Measurements from ENCODE around the gene ZNF787. TPM values are rescaled to one million over a fixed set of nuclear protein-coding genes. Genes with fewer than 3 reads are reported as not detected.
"Not testable (repeated sequence)": the region's sequence is repeated elsewhere in the genome, so short reads cannot be mapped to it uniquely, and the experiment has no call there.

Gene ZNF787
- total RNA-seq, 5 donors from 2014 or later (not counting 1 experiment from before 2014, with no cell fraction given): 20.6 to 38.6 (median 34.9) TPM

DNA sequence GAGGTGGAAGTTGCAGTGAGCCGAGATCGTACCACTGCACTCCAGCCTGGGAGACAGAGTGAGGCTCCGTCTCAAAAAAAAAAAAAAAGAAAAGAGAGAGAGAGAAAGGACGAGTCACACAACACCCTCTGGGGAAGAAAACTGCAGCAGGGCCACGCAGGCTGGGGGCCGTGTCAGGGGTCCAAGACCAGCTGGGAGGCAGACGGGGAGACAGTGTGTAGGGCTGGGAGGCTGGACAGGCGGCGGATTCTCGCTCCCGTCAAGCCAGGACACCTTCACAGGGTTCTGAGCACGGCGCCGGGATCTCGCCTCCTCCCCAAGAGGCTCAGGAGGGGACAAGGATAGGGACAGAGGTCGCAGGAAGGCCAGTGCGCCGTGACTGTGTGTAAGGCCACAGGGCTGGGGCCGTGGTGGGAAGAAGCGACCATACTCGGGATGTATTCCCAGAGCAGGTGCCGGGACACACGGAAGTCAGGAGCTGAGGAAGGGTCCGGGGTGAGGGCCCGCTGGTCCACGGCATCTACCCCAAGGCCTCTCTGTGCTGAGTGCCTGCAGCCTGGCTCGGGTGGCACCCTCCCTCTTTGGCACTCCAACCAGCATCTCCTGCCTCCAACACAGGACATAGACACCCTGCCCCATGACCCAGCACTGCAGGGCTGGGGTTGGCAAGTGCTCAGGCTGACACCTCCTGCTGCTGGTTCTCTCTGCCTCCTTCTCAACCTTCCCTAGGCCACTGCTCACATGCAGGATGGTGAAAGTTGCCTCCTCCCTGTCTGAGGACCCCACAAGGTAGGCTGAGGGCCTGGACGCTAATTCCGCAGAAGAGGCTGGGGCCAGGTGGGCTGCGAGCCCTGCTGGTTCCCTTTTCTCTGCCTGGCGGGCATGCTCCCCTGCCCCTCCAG is 21.2 kb downstream of the ZNF787 start:
- no peaks in the 10 kb centered on the region for H3K27me3 ChIP-seq (replicated peaks in 1 of 2; ENCODE audit: control insufficient read depth in 2 of 2, extremely low read depth in 1 of 2, insufficient read depth in 2 of 2, low read length in 1 of 2)
- ChIA-PET POLR2A (interaction anchor here in 1 of 2 donors (0.7 kb wide), 1 partner anchor 32 kb away, joined by 3 read pairs; no protein-coding TSS in a partner anchor), CTCF (no interaction called here)
- H3K36me3 ChIP-seq (ENCODE audit: control insufficient read depth in 2 of 2, extremely low read depth in 1 of 2, insufficient read depth in 1 of 2, low read length in 1 of 2): peaks cover 24 to 30% of the 10 kb centered on the region in 2 donors
- peaks cover 0 to 7% (median 5%) of the 10 kb centered on the region in 3 donors for H3K4me1 Mint-ChIP-seq
- ATAC-seq (replicated peaks in 1 of 4) (no peak), DNase-seq (no peak)
- H3K27ac Mint-ChIP-seq: no peak overlapping the region
- H3K4me1 ChIP-seq (ENCODE audit: control insufficient read depth in 1 of 2, extremely low read depth in 1 of 2, insufficient read depth in 2 of 2, low read length in 2 of 2): peaks cover 0 to 4% of the 10 kb centered on the region in 2 experiments
- no peak overlapping the region for H3K4me3 ChIP-seq (ENCODE audit: control insufficient read depth in 1 of 2, extremely low read depth in 1 of 2, low read length in 1 of 2)
- no peaks in the 10 kb centered on the region for H3K27me3 Mint-ChIP-seq
- WGBS (ENCODE audit: insufficient coverage): 98% methylated on average over 16 of the region's 31 CpGs
- H3K27ac ChIP-seq (ENCODE audit: low read length): no peak overlapping the region
- H3K9me3 ChIP-seq: no peaks in the 10 kb centered on the region
- no peak overlapping the region for H3K4me3 Mint-ChIP-seq
- H3K9me3 Mint-ChIP-seq: no peaks in the 10 kb centered on the region
- H3K36me3 Mint-ChIP-seq: peaks cover 20% of the 10 kb centered on the region

DNA sequence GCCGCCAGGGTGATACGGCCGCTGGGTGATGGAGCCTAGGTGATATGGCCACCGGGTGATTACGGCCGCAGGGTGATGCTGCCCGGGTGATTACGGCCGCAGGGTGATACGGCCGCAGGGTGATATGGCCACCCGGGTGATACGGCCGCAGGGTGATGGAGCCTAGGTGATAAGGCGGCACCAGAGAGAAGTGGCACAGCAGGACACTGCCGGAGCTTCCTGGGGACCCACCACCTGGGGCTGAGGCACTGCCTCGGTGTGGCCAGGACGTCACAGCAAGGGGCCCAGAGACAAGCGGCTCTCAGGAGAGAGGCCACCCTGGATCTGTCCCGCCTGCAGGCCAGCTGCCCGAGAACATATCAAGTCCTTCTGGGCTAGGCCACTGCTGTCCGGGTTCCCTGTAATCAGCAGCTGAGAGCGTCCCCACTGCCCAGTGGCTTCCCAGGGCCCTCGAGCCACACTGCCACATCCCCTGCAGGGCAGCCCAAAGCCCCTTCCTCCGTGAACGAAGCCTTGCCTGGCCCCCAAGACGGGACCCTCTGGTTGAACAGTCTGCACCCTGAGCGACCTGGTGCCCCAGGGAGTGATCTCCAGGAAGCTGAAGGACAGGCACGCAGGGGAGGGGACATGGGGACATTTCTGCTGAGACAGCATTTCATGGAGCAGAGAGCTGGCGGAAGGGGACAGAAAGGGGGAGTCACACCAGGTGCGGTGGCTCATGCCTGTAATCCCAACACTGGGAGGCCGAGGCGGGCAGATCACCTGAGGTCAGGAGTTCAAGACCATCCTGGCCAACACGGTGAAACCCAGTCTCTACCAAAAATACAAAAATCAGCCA is 22.1 kb downstream of the ZNF787 start:
- H3K27me3 ChIP-seq (replicated peaks in 1 of 2; ENCODE audit: control insufficient read depth in 2 of 2, extremely low read depth in 1 of 2, insufficient read depth in 2 of 2, low read length in 1 of 2): no peaks in the 10 kb centered on the region
- WGBS (ENCODE audit: insufficient coverage): 99% methylated on average over 28 of the region's 34 CpGs
- H3K36me3 ChIP-seq (ENCODE audit: control insufficient read depth in 2 of 2, extremely low read depth in 1 of 2, insufficient read depth in 1 of 2, low read length in 1 of 2): peaks cover 24 to 30% of the 10 kb centered on the region in 2 donors

DNA sequence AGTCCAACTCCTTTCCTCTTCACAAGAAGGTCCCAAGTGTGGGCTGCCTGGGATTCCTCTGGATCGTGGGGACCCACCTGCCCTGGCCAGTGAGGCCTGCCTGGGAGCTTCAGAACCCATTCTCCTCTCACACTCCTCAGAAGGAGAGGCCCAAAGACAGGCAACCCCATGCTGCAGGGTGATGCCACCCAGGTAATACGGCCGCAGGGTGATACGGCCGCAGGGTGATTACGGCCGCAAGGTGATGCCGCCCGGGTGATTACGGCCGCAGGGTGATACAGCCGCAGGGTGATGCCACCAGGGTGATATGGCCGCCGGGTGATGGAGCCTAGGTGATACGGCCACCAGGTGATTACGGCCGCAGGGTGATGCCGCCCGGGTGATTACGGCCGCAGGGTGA is 22.9 kb downstream of the ZNF787 start:
- peaks cover 24 to 30% of the 10 kb centered on the region in 2 donors for H3K36me3 ChIP-seq (ENCODE audit: control insufficient read depth in 2 of 2, extremely low read depth in 1 of 2, insufficient read depth in 1 of 2, low read length in 1 of 2)
- H3K9me3 Mint-ChIP-seq; H3K9me3 ChIP-seq; H3K4me1 Mint-ChIP-seq; H3K4me1 ChIP-seq (ENCODE audit: control insufficient read depth in 1 of 2, extremely low read depth in 1 of 2, insufficient read depth in 2 of 2, low read length in 2 of 2); H3K27me3 ChIP-seq (replicated peaks in 1 of 2; ENCODE audit: control insufficient read depth in 2 of 2, extremely low read depth in 1 of 2, insufficient read depth in 2 of 2, low read length in 1 of 2); H3K4me3 ChIP-seq (ENCODE audit: control insufficient read depth in 1 of 2, extremely low read depth in 1 of 2, low read length in 1 of 2); H3K27ac Mint-ChIP-seq; H3K27me3 Mint-ChIP-seq; CTCF ChIA-PET; H3K4me3 Mint-ChIP-seq; H3K27ac ChIP-seq (ENCODE audit: low read length); DNase-seq; ATAC-seq (replicated peaks in 1 of 4): not testable (repeated sequence)
- POLR2A ChIA-PET: interaction anchor here in 1 of 2 donors (0.5 kb wide), 1 partner anchor 429 kb away, joined by 3 read pairs; no protein-coding TSS in a partner anchor
- WGBS (ENCODE audit: insufficient coverage): 100% methylated on average over 8 of the region's 21 CpGs
- peaks cover 24% of the 10 kb centered on the region for H3K36me3 Mint-ChIP-seq

More for the DNA sequence above, 22.1 kb downstream of the ZNF787 start:
- Histone ChIP-seq H3K4me3 (ENCODE audit: control insufficient read depth in 1 of 2, extremely low read depth in 1 of 2, low read length in 1 of 2) (no peak overlapping the region), H3K27ac (ENCODE audit: low read length) (no peak overlapping the region), H3K9me3 (no peaks in the 10 kb centered on the region), H3K4me1 (ENCODE audit: control insufficient read depth in 1 of 2, extremely low read depth in 1 of 2, insufficient read depth in 2 of 2, low read length in 2 of 2) (no peaks in the 10 kb centered on the region)
- Mint-ChIP-seq H3K27ac (no peak overlapping the region), H3K36me3 (peaks cover 24% of the 10 kb centered on the region), H3K9me3 (no peaks in the 10 kb centered on the region), H3K4me3 (no peak overlapping the region), H3K27me3 (no peaks in the 10 kb centered on the region), H3K4me1 (peaks cover 0 to 4% (median 2%) of the 10 kb centered on the region in 3 donors)
- no peak for DNase-seq
- CTCF ChIA-PET: no interaction called here
- POLR2A ChIA-PET: interaction anchor here in 1 of 2 donors (0.5 to 0.7 kb wide), 2 partner anchors 33 to 429 kb away, joined by 3 read pairs; no protein-coding TSS in a partner anchor
- no peak for ATAC-seq (replicated peaks in 1 of 4)

- 100% methylated on average over 3 of the region's 7 CpGs for WGBS (ENCODE audit: insufficient coverage)
Observed at GRCh38 chr19:56097776-56098175, 23.3 kb downstream of the ZNF787 start.

GRCh38 chr19:56097306-56097705 is 23.8 kb downstream of the ZNF787 start:
- Histone ChIP-seq H3K27me3 (replicated peaks in 1 of 2; ENCODE audit: control insufficient read depth in 2 of 2, extremely low read depth in 1 of 2, insufficient read depth in 2 of 2, low read length in 1 of 2) (no peaks in the 10 kb centered on the region), H3K36me3 (ENCODE audit: control insufficient read depth in 2 of 2, extremely low read depth in 1 of 2, insufficient read depth in 1 of 2, low read length in 1 of 2) (peaks cover 21 to 24% of the 10 kb centered on the region in 2 donors), H3K4me1 (ENCODE audit: control insufficient read depth in 1 of 2, extremely low read depth in 1 of 2, insufficient read depth in 2 of 2, low read length in 2 of 2) (peaks cover 0 to under 1% of the 10 kb centered on the region in 2 experiments), H3K4me3 (ENCODE audit: control insufficient read depth in 1 of 2, extremely low read depth in 1 of 2, low read length in 1 of 2) (no peak overlapping the region), H3K27ac (ENCODE audit: low read length) (no peak overlapping the region), H3K9me3 (no peaks in the 10 kb centered on the region)
- H3K27me3 Mint-ChIP-seq: no peaks in the 10 kb centered on the region
- ChIA-PET POLR2A (no interaction called here), CTCF (no interaction called here)
- no peak for DNase-seq
- ATAC-seq (replicated peaks in 1 of 4): no peak
- WGBS (ENCODE audit: insufficient coverage): 95% methylated on average over 23 of the region's 23 CpGs
- no peaks in the 10 kb centered on the region for H3K9me3 Mint-ChIP-seq
- H3K27ac Mint-ChIP-seq: no peak overlapping the region
- H3K4me3 Mint-ChIP-seq: no peak overlapping the region
- H3K36me3 Mint-ChIP-seq: peaks cover 29% of the 10 kb centered on the region
- H3K4me1 Mint-ChIP-seq: peaks cover 3 to 11% (median 9%) of the 10 kb centered on the region in 3 donors

More at GRCh38 chr19:56097776-56098175, 23.3 kb downstream of the ZNF787 start:
- Mint-ChIP-seq H3K36me3 (peaks cover 27% of the 10 kb centered on the region), H3K9me3 (no peaks in the 10 kb centered on the region), H3K27ac (no peak overlapping the region), H3K4me3 (no peak overlapping the region), H3K27me3 (no peaks in the 10 kb centered on the region), H3K4me1 (peaks cover 1 to 6% (median 5%) of the 10 kb centered on the region in 3 donors)
- peaks cover 24 to 26% of the 10 kb centered on the region in 2 donors for H3K36me3 ChIP-seq (ENCODE audit: control insufficient read depth in 2 of 2, extremely low read depth in 1 of 2, insufficient read depth in 1 of 2, low read length in 1 of 2)
- no peak overlapping the region for H3K27ac ChIP-seq (ENCODE audit: low read length)
- H3K9me3 ChIP-seq: no peaks in the 10 kb centered on the region
- ATAC-seq (replicated peaks in 1 of 4): no peak
- ChIA-PET CTCF (no interaction called here), POLR2A (no interaction called here)
- DNase-seq: no peak
- H3K4me3 ChIP-seq (ENCODE audit: control insufficient read depth in 1 of 2, extremely low read depth in 1 of 2, low read length in 1 of 2): no peak overlapping the region
- no peaks in the 10 kb centered on the region for H3K4me1 ChIP-seq (ENCODE audit: control insufficient read depth in 1 of 2, extremely low read depth in 1 of 2, insufficient read depth in 2 of 2, low read length in 2 of 2)
- H3K27me3 ChIP-seq (replicated peaks in 1 of 2; ENCODE audit: control insufficient read depth in 2 of 2, extremely low read depth in 1 of 2, insufficient read depth in 2 of 2, low read length in 1 of 2): no peaks in the 10 kb centered on the region

DNA sequence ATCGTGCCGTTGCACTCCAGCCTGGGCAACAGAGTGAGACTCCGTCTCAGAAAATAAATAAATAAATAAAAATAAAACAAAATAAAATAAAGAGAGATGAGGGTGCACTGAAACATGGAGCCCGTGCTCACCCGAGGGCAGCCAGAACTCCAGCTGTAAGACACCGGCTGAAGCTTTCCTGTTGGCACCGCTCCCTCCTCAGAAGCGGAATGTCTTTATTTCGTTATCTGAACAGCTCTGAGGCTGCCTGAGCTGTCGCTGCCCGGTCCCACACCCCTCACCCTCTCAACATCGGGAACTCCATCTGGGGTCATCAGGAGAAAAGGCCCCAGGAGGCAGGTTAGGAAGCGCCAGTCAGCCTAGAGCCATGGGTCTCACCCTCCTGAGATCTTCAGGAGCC is 24.4 kb downstream of the ZNF787 start:
- DNase-seq: no peak
- no peaks in the 10 kb centered on the region for H3K9me3 ChIP-seq
- H3K4me3 ChIP-seq (ENCODE audit: control insufficient read depth in 1 of 2, extremely low read depth in 1 of 2, low read length in 1 of 2): no peak overlapping the region
- POLR2A ChIA-PET: no interaction called here
- Mint-ChIP-seq H3K36me3 (peaks cover 29% of the 10 kb centered on the region), H3K4me3 (no peak overlapping the region), H3K27me3 (no peaks in the 10 kb centered on the region), H3K9me3 (no peaks in the 10 kb centered on the region), H3K27ac (no peak overlapping the region), H3K4me1 (peaks cover 3 to 14% (median 11%) of the 10 kb centered on the region in 3 donors)
- H3K27me3 ChIP-seq (replicated peaks in 1 of 2; ENCODE audit: control insufficient read depth in 2 of 2, extremely low read depth in 1 of 2, insufficient read depth in 2 of 2, low read length in 1 of 2): no peaks in the 10 kb centered on the region
- CTCF ChIA-PET: no interaction called here
- no peak for ATAC-seq (replicated peaks in 1 of 4)
- H3K4me1 ChIP-seq (ENCODE audit: control insufficient read depth in 1 of 2, extremely low read depth in 1 of 2, insufficient read depth in 2 of 2, low read length in 2 of 2): peaks cover 0 to 4% of the 10 kb centered on the region in 2 experiments
- WGBS (ENCODE audit: insufficient coverage): 97% methylated on average over 7 of the region's 13 CpGs
- peaks cover 16 to 26% of the 10 kb centered on the region in 2 donors for H3K36me3 ChIP-seq (ENCODE audit: control insufficient read depth in 2 of 2, extremely low read depth in 1 of 2, insufficient read depth in 1 of 2, low read length in 1 of 2)
- H3K27ac ChIP-seq (ENCODE audit: low read length): no peak overlapping the region

Data from T-cell (primary cell).